Measurements from ENCODE around the gene DSPP.

DSPP gene

DNA sequence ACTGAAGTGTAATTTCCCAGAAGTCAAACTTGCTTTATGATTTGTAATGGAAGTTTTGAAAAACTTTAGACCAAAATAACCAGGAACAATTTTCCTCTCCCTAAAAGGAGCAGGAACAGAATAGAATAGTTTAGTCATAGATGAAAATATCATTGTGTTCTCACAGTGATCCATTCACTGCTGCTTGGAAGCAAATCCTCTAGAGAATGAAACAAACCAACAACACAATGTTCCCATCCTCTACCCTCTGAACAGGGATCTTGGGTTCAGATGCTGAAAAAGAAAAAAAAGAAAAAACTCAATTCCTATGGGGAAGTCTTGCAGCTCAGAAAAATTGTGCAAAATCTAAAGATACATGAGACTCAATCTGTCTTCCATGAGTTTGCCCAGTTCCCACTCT is 12.2 kb downstream of the DSPP start (continued):
- TF ChIP-seq, protein P1, sequence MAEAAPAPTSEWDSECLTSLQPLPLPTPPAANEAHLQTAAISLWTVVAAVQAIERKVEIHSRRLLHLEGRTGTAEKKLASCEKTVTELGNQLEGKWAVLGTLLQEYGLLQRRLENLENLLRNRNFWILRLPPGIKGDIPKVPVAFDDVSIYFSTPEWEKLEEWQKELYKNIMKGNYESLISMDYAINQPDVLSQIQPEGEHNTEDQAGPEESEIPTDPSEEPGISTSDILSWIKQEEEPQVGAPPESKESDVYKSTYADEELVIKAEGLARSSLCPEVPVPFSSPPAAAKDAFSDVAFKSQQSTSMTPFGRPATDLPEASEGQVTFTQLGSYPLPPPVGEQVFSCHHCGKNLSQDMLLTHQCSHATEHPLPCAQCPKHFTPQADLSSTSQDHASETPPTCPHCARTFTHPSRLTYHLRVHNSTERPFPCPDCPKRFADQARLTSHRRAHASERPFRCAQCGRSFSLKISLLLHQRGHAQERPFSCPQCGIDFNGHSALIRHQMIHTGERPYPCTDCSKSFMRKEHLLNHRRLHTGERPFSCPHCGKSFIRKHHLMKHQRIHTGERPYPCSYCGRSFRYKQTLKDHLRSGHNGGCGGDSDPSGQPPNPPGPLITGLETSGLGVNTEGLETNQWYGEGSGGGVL (tag by site-specific recombination; IDR thresholded peaks at IDR 0.05) = no peak

DNA sequence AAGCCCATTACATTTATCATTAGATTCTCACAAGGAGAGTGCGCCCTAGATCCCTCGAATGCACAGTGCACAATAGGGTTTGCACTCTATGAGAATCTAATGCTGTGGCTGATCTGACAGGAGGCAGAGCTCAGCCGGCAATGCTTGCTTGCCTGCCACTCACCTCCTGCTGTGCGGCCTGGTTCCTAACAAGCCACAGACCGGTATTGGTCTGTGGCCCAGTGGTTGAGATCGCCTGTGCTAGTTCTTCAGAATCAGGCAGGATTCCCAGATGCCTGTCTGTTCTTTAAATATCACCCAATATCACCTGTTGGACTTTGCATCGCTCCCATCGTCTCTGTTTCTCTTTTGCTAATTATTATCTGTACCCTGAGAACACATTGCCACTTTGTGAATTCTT is 14.0 kb downstream of the DSPP start:
- CTCF ChIA-PET = no interaction called here
- POLR2A ChIA-PET = interaction anchor here (0.6 kb wide), 1 partner anchor 18 kb away, joined by 3 read pairs; no protein-coding TSS in a partner anchor
- Histone ChIP-seq H3K4me1 (ENCODE audit: control insufficient read depth, insufficient read depth, low read length) (no peaks in the 10 kb centered on the region), H3K9me3 (ENCODE audit: control insufficient read depth, insufficient read depth, low read depth, low read length) (no peaks in the 10 kb centered on the region), H3K36me3 (ENCODE audit: control insufficient read depth in 2 of 2, insufficient read depth in 1 of 2, low read length in 2 of 2) (no peaks in the 10 kb centered on the region), H3K27ac (ENCODE audit: extremely low read depth, low read depth, low read length) (no peak overlapping the region), H3K4me3 (ENCODE audit: low read depth, low read length) (no peak overlapping the region)
- TF ChIP-seq GLI2 (tag by site-specific recombination; IDR thresholded peaks at IDR 0.05; ENCODE audit: borderline replicate concordance, low read depth) (no peak), ZNF677 (tag by site-specific recombination; IDR thresholded peaks at IDR 0.05) (no peak), ZNF544 (tag by site-specific recombination; IDR thresholded peaks at IDR 0.05) (no peak), ZNF341 (tag by site-specific recombination; IDR thresholded peaks at IDR 0.05; ENCODE audit: low read depth) (no peak), ZNF19 (tag by site-specific recombination; IDR thresholded peaks at IDR 0.05; ENCODE audit: low read depth) (no peak), ZNF391 (tag by site-specific recombination; IDR thresholded peaks at IDR 0.05; ENCODE audit: borderline replicate concordance, low read depth) (no peak), ZNF311 (tag by site-specific recombination; IDR thresholded peaks at IDR 0.05; ENCODE audit: borderline replicate concordance) (no peak), TRIM28 (IDR thresholded peaks at IDR 0.05; ENCODE audit: borderline replicate concordance, low read length) (no peak), ZNF24 (tag by site-specific recombination; IDR thresholded peaks at IDR 0.05) (no peak), ZNF175 (tag by site-specific recombination; IDR thresholded peaks at IDR 0.05) (no peak), WT1 (tag by site-specific recombination; IDR thresholded peaks at IDR 0.05) (no peak)
- TF ChIP-seq, protein P2, sequence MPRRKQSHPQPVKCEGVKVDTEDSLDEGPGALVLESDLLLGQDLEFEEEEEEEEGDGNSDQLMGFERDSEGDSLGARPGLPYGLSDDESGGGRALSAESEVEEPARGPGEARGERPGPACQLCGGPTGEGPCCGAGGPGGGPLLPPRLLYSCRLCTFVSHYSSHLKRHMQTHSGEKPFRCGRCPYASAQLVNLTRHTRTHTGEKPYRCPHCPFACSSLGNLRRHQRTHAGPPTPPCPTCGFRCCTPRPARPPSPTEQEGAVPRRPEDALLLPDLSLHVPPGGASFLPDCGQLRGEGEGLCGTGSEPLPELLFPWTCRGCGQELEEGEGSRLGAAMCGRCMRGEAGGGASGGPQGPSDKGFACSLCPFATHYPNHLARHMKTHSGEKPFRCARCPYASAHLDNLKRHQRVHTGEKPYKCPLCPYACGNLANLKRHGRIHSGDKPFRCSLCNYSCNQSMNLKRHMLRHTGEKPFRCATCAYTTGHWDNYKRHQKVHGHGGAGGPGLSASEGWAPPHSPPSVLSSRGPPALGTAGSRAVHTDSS (tag by site-specific recombination; IDR thresholded peaks at IDR 0.05) = no peak
- TF ChIP-seq, protein P3, sequence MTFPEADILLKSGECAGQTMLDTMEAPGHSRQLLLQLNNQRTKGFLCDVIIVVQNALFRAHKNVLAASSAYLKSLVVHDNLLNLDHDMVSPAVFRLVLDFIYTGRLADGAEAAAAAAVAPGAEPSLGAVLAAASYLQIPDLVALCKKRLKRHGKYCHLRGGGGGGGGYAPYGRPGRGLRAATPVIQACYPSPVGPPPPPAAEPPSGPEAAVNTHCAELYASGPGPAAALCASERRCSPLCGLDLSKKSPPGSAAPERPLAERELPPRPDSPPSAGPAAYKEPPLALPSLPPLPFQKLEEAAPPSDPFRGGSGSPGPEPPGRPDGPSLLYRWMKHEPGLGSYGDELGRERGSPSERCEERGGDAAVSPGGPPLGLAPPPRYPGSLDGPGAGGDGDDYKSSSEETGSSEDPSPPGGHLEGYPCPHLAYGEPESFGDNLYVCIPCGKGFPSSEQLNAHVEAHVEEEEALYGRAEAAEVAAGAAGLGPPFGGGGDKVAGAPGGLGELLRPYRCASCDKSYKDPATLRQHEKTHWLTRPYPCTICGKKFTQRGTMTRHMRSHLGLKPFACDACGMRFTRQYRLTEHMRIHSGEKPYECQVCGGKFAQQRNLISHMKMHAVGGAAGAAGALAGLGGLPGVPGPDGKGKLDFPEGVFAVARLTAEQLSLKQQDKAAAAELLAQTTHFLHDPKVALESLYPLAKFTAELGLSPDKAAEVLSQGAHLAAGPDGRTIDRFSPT (tag by site-specific recombination; IDR thresholded peaks at IDR 0.05) = no peak
- TF ChIP-seq, protein P4, sequence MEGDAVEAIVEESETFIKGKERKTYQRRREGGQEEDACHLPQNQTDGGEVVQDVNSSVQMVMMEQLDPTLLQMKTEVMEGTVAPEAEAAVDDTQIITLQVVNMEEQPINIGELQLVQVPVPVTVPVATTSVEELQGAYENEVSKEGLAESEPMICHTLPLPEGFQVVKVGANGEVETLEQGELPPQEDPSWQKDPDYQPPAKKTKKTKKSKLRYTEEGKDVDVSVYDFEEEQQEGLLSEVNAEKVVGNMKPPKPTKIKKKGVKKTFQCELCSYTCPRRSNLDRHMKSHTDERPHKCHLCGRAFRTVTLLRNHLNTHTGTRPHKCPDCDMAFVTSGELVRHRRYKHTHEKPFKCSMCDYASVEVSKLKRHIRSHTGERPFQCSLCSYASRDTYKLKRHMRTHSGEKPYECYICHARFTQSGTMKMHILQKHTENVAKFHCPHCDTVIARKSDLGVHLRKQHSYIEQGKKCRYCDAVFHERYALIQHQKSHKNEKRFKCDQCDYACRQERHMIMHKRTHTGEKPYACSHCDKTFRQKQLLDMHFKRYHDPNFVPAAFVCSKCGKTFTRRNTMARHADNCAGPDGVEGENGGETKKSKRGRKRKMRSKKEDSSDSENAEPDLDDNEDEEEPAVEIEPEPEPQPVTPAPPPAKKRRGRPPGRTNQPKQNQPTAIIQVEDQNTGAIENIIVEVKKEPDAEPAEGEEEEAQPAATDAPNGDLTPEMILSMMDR (tag by site-specific recombination; IDR thresholded peaks at IDR 0.05) = no peak
- TF ChIP-seq, protein P5, sequence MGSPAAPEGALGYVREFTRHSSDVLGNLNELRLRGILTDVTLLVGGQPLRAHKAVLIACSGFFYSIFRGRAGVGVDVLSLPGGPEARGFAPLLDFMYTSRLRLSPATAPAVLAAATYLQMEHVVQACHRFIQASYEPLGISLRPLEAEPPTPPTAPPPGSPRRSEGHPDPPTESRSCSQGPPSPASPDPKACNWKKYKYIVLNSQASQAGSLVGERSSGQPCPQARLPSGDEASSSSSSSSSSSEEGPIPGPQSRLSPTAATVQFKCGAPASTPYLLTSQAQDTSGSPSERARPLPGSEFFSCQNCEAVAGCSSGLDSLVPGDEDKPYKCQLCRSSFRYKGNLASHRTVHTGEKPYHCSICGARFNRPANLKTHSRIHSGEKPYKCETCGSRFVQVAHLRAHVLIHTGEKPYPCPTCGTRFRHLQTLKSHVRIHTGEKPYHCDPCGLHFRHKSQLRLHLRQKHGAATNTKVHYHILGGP (tag by site-specific recombination; IDR thresholded peaks at IDR 0.05) = no peak
- TF ChIP-seq, protein P6, sequence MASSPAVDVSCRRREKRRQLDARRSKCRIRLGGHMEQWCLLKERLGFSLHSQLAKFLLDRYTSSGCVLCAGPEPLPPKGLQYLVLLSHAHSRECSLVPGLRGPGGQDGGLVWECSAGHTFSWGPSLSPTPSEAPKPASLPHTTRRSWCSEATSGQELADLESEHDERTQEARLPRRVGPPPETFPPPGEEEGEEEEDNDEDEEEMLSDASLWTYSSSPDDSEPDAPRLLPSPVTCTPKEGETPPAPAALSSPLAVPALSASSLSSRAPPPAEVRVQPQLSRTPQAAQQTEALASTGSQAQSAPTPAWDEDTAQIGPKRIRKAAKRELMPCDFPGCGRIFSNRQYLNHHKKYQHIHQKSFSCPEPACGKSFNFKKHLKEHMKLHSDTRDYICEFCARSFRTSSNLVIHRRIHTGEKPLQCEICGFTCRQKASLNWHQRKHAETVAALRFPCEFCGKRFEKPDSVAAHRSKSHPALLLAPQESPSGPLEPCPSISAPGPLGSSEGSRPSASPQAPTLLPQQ (tag by site-specific recombination; IDR thresholded peaks at IDR 0.05) = no peak
- TF ChIP-seq, protein P7, sequence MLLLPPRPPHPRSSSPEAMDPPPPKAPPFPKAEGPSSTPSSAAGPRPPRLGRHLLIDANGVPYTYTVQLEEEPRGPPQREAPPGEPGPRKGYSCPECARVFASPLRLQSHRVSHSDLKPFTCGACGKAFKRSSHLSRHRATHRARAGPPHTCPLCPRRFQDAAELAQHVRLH (tag by site-specific recombination; IDR thresholded peaks at IDR 0.05) = no peak
- TF ChIP-seq, protein P1 (tag by site-specific recombination; IDR thresholded peaks at IDR 0.05) = no peak
- TF ChIP-seq, protein P8, sequence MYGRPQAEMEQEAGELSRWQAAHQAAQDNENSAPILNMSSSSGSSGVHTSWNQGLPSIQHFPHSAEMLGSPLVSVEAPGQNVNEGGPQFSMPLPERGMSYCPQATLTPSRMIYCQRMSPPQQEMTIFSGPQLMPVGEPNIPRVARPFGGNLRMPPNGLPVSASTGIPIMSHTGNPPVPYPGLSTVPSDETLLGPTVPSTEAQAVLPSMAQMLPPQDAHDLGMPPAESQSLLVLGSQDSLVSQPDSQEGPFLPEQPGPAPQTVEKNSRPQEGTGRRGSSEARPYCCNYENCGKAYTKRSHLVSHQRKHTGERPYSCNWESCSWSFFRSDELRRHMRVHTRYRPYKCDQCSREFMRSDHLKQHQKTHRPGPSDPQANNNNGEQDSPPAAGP (tag by site-specific recombination; IDR thresholded peaks at IDR 0.05) = no peak
